Mesothelial cell of epicardium (in vitro differentiated cells): ENCODE results near the gene CCNG2. TPM values are rescaled to one million over a fixed set of nuclear protein-coding genes. Genes with fewer than 3 reads are reported as not detected.
A peak's percentile ranks its signal among the peaks of the same experiment; 100 is the strongest.

Experiments
- DNase-seq, 2 experiments: peaks; one replicate each; pipeline ENCODE4 v3.0.0; 2021; ENCODE audit warnings: low spot score in 2 of 2; ENCODE audit not compliant: unreplicated experiment in 2 of 2
- H3K27ac Mint-ChIP-seq: 2 replicates; pipeline ENCODE4 v1.8.0; 2021; ENCODE audit warnings: mixed read lengths
- H3K27me3 Mint-ChIP-seq: 2 replicates; pipeline ENCODE4 v1.8.0; 2021; ENCODE audit warnings: low read depth, mixed read lengths
- H3K36me3 Mint-ChIP-seq: 2 replicates; pipeline ENCODE4 v1.8.0; 2021; ENCODE audit warnings: mixed read lengths
- H3K4me1 Mint-ChIP-seq: 2 replicates; pipeline ENCODE4 v1.8.0; 2021; ENCODE audit warnings: mixed read lengths
- H3K4me3 Mint-ChIP-seq: 2 replicates; pipeline ENCODE4 v1.8.0; 2021; ENCODE audit warnings: mild to moderate bottlenecking, moderate library complexity, mixed read lengths
- H3K9me3 Mint-ChIP-seq: 2 replicates; pipeline ENCODE4 v1.8.0; 2021; ENCODE audit warnings: mixed read lengths
- CTCF ChIP-seq: fragments of 200-600 bp; sonication (generic); IDR thresholded peaks from one replicate; pipeline ENCODE4 v1.5.0; 2021; ENCODE audit warnings: antibody characterized with exemption; ENCODE audit not compliant: unreplicated experiment
- total RNA-seq: library from RNA; stranded (reverse); gene quantifications from 3 replicates; pipeline ENCODE4 v1.2.1, GENCODE V29; 2021

CCNG2 gene
- total RNA-seq, 1 donor from 2014 or later = 89.3 TPM

- H3K27me3 Mint-ChIP-seq = peaks cover 4% of the 10 kb centered on the region
- H3K36me3 Mint-ChIP-seq = peaks cover 29% of the 10 kb centered on the region
- H3K9me3 Mint-ChIP-seq = no peaks in the 10 kb centered on the region
- no peak for DNase-seq
- H3K27ac Mint-ChIP-seq = peak overlapping the region; percentile 59
- no peak for TF ChIP-seq CTCF
- H3K4me3 Mint-ChIP-seq = peak overlapping the region; percentile 97
- H3K4me1 Mint-ChIP-seq = peaks cover 54% of the 10 kb centered on the region
Observed at GRCh38 chr4:77159806-77160205, 2.8 kb downstream of the CCNG2 start.

- no peaks in the 10 kb centered on the region for H3K27me3 Mint-ChIP-seq
- H3K36me3 Mint-ChIP-seq = peaks cover 53% of the 10 kb centered on the region
- peaks cover 45% of the 10 kb centered on the region for H3K4me1 Mint-ChIP-seq
- no peak for TF ChIP-seq CTCF
- H3K4me3 Mint-ChIP-seq = no peak overlapping the region
- no peaks in the 10 kb centered on the region for H3K9me3 Mint-ChIP-seq
- H3K27ac Mint-ChIP-seq = peak overlapping the region; percentile 64
- no peak for DNase-seq
Observed at GRCh38 chr4:77163641-77164040, 6.6 kb downstream of the CCNG2 start.

GRCh38 chr4:77167173-77167572 lies 10.2 kb downstream of the CCNG2 start:
- H3K36me3 Mint-ChIP-seq = peaks cover 68% of the 10 kb centered on the region
- H3K4me1 Mint-ChIP-seq = peaks cover 38% of the 10 kb centered on the region

GRCh38 chr4:77167866-77168265 lies 10.9 kb downstream of the CCNG2 start:
- Mint-ChIP-seq H3K4me1 (peaks cover 34% of the 10 kb centered on the region), H3K27me3 (no peaks in the 10 kb centered on the region), H3K27ac (peak overlapping the region; percentile 19), H3K9me3 (no peaks in the 10 kb centered on the region), H3K36me3 (peaks cover 65% of the 10 kb centered on the region), H3K4me3 (no peak overlapping the region)
- TF ChIP-seq CTCF = no peak
- no peak for DNase-seq

More at GRCh38 chr4:77167173-77167572, 10.2 kb downstream of the CCNG2 start:
- no peak for TF ChIP-seq CTCF
- Mint-ChIP-seq H3K27me3 (no peaks in the 10 kb centered on the region), H3K4me3 (no peak overlapping the region), H3K9me3 (no peaks in the 10 kb centered on the region), H3K27ac (no peak overlapping the region)
- DNase-seq = no peak

- peak overlapping the region; percentile 70 for H3K27ac Mint-ChIP-seq
- no peaks in the 10 kb centered on the region for H3K9me3 Mint-ChIP-seq
- peaks cover 52% of the 10 kb centered on the region for H3K36me3 Mint-ChIP-seq
- TF ChIP-seq CTCF = no peak
- no peaks in the 10 kb centered on the region for H3K27me3 Mint-ChIP-seq
- H3K4me3 Mint-ChIP-seq = no peak overlapping the region
- DNase-seq = no peak
- peaks cover 24% of the 10 kb centered on the region for H3K4me1 Mint-ChIP-seq
Observed at GRCh38 chr4:77169481-77169880, 12.5 kb downstream of the CCNG2 start.

GRCh38 chr4:77170926-77171325 lies 13.9 kb downstream of the CCNG2 start:
- no peak for DNase-seq
- H3K9me3 Mint-ChIP-seq = no peaks in the 10 kb centered on the region
- H3K4me3 Mint-ChIP-seq = no peak overlapping the region
- no peak for TF ChIP-seq CTCF
- H3K27me3 Mint-ChIP-seq = no peaks in the 10 kb centered on the region
- peaks cover 44% of the 10 kb centered on the region for H3K36me3 Mint-ChIP-seq
- H3K4me1 Mint-ChIP-seq = peaks cover 28% of the 10 kb centered on the region
- no peak overlapping the region for H3K27ac Mint-ChIP-seq
